ENCODE measurements around the gene LZTS2.

GRCh38 chr10:101019440-101019703, 19.8 kb downstream of the LZTS2 start:
- TF ChIP-seq CTCF (IDR thresholded peaks at IDR 0.05) (no peak), MAX (IDR thresholded peaks at IDR 0.05) (no peak), GATA3 (IDR thresholded peaks at IDR 0.05; ENCODE audit: borderline replicate concordance) (no peak), SREBF2 (IDR thresholded peaks at IDR 0.05) (no peak), ZFP36 (IDR thresholded peaks at IDR 0.05; ENCODE audit: borderline replicate concordance, partially characterized antibody) (no peak)

Data from A549 (cell line).